OCI-LY7 (cell line): ENCODE data around the gene TMEM59L. TPM values are rescaled to one million over a fixed set of nuclear protein-coding genes. Genes with fewer than 3 reads are reported as not detected.

Source experiments
- BruUV-seq: library from RNA; stranded (reverse); fragments of 400-500 nt; replicated peaks from 2 replicates; lab custom pipeline; 2021; lab: Mats Ljungman, UMichigan
- CTCF ChIA-PET: fragments of 300-600 bp; sonication (Branson Sonifier 250); formaldehyde crosslinking; loops from one replicate; lab custom pipeline; 2022; ENCODE audit warnings: antibody characterized with exemption; ENCODE audit not compliant: unreplicated experiment; lab: Charles Lee
- POLR2A ChIA-PET: fragments of 300-600 bp; sonication (Branson Sonifier 250); formaldehyde crosslinking; loops from one replicate; lab custom pipeline; 2022; ENCODE audit warnings: antibody characterized with exemption; lab: Charles Lee
- DNase-seq: peaks from one replicate; pipeline ENCODE4 v3.0.0-alpha.2; 2015; ENCODE audit warnings: low spot score
- H2AFZ ChIP-seq: fragments of 200-600 bp; sonication (generic), shearing (Covaris generic); 2 replicates; pipeline ENCODE4 v1.6.1; 2014; ENCODE audit warnings: mild to moderate bottlenecking, antibody characterized with exemption, low read length, moderate library complexity
- H3K27ac ChIP-seq: fragments of 200-600 bp; sonication (generic); 2 replicates; pipeline ENCODE4 v1.5.1; 2014; ENCODE audit warnings: mixed run types, low read depth, mild to moderate bottlenecking, moderate library complexity, low read length, inconsistent platforms; ENCODE audit not compliant: poor library complexity, severe bottlenecking
- H3K36me3 ChIP-seq: fragments of 200-600 bp; sonication (generic); 2 replicates; pipeline ENCODE4 v1.6.1; 2014; ENCODE audit warnings: mild to moderate bottlenecking, antibody characterized with exemption, low read length, moderate library complexity, mixed read lengths; ENCODE audit not compliant: insufficient read depth
- H3K4me1 ChIP-seq: fragments of 200-600 bp; sonication (generic); 2 replicates; pipeline ENCODE4 v1.5.1; 2014; ENCODE audit warnings: mild to moderate bottlenecking, low read length; ENCODE audit not compliant: insufficient read depth, poor library complexity, severe bottlenecking
- H3K4me2 ChIP-seq: fragments of 200-600 bp; sonication (generic); 2 replicates; pipeline ENCODE4 v1.6.1; 2014; ENCODE audit warnings: mild to moderate bottlenecking, low read length
- H3K4me3 ChIP-seq: fragments of 200-600 bp; sonication (generic); 2 replicates; pipeline ENCODE4 v1.5.1; 2014; ENCODE audit warnings: mild to moderate bottlenecking, low read depth, low read length; ENCODE audit not compliant: poor library complexity, severe bottlenecking
- H3K79me2 ChIP-seq: fragments of 200-600 bp; sonication (generic); 2 replicates; pipeline ENCODE4 v1.6.1; 2016; ENCODE audit warnings: low read depth, mild to moderate bottlenecking, low read length, moderate library complexity, mixed read lengths; ENCODE audit not compliant: insufficient read depth
- H3K9me2 ChIP-seq: fragments of 200-600 bp; sonication (generic); 2 replicates; pipeline ENCODE4 v1.6.1; 2016; ENCODE audit warnings: mild to moderate bottlenecking, low read length, mixed read lengths; ENCODE audit not compliant: insufficient read depth
- H3K9me3 ChIP-seq: fragments of 200-600 bp; sonication (generic); 2 replicates; pipeline ENCODE4 v1.6.1; 2014; ENCODE audit warnings: mild to moderate bottlenecking, mixed run types, low read length, mixed read lengths
- H4K20me1 ChIP-seq: fragments of 200-600 bp; sonication (generic); 2 replicates; pipeline ENCODE4 v1.6.1; 2014; ENCODE audit warnings: mild to moderate bottlenecking, antibody characterized with exemption, low read length, moderate library complexity, mixed read lengths; ENCODE audit not compliant: insufficient read depth
- EZH2phosphoT487 ChIP-seq: fragments of 200-600 bp; sonication (generic); IDR thresholded peaks from 2 replicates; pipeline ENCODE4 v1.6.1; 2018; ENCODE audit warnings: low read depth, borderline replicate concordance, mild to moderate bottlenecking, mixed run types, antibody characterized with exemption, low read length, moderate library complexity, mixed read lengths
- intact Hi-C: fragments of 100-400 bp; cut with micrococcal nuclease; formaldehyde crosslinking; loops from one replicate; pipeline ENCODE4 v1.10.0; 2022; ENCODE audit not compliant: unreplicated experiment
- total RNA-seq, 2 experiments: library from RNA; depleted of rRNA in 1 of 2; stranded (reverse); fragments of >200 nt in 1 of 2; shearing (Covaris generic) in 1 of 2; gene quantifications; 2 replicates each; pipeline ENCODE4 v1.2.3, GENCODE V29; 2014 to 2022
- TF ChIP-seq, protein P1 (sequence below): fragments of 200-600 bp; sonication (generic); conservative IDR thresholded peaks from 2 replicates; pipeline ENCODE4 v1.5.1; 2014; ENCODE audit warnings: mild to moderate bottlenecking, antibody characterized with exemption, low read length, moderate library complexity, mixed read lengths

TMEM59L gene
- total RNA-seq, 2 experiments from 2014 or later = 0.84 to 1.0 TPM

DNA sequence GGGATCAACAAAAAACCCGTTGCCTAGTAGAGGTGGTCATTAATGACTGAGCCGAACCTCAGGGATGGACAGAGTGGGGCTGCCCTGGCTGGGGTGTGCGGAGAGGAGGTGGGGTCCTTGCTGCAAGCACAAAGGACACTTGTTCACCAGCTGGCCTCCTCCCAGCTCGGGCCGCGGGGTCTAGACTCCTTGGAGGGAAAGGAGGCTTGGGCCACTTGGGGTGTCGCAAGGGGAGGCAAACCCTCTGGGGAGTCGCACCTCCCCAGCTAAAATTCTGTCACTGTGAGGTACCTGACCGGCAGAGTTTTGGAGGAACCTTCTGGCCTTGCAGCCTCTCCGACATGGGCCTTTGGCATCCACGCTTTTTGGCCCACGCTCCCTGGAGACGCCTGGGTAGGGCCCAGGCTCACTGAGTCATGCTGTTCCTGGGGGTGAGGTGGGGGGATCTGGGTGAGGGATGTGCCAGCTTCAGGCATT is 32.4 kb downstream of the TMEM59L start:
- H3K4me3 ChIP-seq = no peak overlapping the region
- no peak for DNase-seq
- no peak overlapping the region for H3K27ac ChIP-seq
- no peak overlapping the region for H3K4me2 ChIP-seq
- no peaks in the 10 kb centered on the region for H3K9me3 ChIP-seq
- no peak overlapping the region for H2AFZ ChIP-seq
- no peaks in the 10 kb centered on the region for H3K9me2 ChIP-seq
- H3K36me3 ChIP-seq = no peaks in the 10 kb centered on the region
- TF ChIP-seq EZH2phosphoT487 = no peak
- TF ChIP-seq, protein P1, sequence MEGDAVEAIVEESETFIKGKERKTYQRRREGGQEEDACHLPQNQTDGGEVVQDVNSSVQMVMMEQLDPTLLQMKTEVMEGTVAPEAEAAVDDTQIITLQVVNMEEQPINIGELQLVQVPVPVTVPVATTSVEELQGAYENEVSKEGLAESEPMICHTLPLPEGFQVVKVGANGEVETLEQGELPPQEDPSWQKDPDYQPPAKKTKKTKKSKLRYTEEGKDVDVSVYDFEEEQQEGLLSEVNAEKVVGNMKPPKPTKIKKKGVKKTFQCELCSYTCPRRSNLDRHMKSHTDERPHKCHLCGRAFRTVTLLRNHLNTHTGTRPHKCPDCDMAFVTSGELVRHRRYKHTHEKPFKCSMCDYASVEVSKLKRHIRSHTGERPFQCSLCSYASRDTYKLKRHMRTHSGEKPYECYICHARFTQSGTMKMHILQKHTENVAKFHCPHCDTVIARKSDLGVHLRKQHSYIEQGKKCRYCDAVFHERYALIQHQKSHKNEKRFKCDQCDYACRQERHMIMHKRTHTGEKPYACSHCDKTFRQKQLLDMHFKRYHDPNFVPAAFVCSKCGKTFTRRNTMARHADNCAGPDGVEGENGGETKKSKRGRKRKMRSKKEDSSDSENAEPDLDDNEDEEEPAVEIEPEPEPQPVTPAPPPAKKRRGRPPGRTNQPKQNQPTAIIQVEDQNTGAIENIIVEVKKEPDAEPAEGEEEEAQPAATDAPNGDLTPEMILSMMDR = no peak
- H3K4me1 ChIP-seq = no peaks in the 10 kb centered on the region
- no peaks in the 10 kb centered on the region for H3K79me2 ChIP-seq
- intact Hi-C loops = no loop called here
- POLR2A ChIA-PET = no interaction called here
- no peaks in the 10 kb centered on the region for H4K20me1 ChIP-seq
- CTCF ChIA-PET = interaction anchor here (0.5 kb wide), 1 partner anchor 10 kb away, joined by 3 read pairs; no protein-coding TSS in a partner anchor
- no TSS peak for BruUV-seq

DNA sequence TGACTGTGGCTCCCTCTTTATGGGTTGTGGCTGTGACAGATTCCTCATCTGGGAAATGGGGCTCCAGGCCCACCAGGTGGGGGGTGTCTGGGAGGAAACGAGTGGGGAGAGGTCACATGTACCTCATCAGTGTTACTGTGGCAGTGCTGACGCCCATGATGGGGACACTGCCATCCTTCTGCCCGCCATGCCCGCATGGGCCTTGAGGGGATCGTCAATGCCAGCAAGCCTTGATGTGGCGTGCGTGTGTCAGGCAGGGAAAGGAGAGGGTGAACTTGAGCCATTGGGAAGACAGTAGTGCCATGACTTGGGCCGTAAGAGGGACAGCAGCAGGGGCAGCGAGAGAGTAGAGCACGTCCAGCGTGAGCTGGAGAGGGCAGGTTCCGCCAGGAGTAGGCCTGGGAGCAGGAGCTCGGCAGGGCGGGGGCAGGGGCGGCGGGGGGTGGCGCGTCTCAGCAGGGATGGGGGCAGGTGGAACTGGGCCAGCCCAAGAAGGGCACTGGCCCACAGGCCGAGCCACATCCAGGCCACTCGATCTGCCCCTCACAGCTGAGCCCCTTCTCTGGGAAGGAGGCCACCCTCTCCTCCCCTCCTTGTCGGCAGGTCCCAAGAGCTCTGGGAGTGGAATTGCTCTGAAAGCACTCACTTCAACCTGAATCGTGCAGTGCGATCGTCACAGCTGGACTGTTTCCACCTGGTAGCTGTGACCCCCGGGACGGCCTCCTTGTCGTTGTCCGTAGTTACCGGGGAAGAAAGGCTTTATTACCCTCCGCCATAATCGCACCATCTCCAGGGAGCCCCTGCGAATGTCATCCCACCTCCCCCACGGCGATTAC is 34.1 kb downstream of the TMEM59L start:
- no peak overlapping the region for H3K4me2 ChIP-seq
- H3K4me1 ChIP-seq = no peaks in the 10 kb centered on the region
- no peaks in the 10 kb centered on the region for H3K79me2 ChIP-seq
- no TSS peak for BruUV-seq
- no peak for TF ChIP-seq EZH2phosphoT487
- TF ChIP-seq, protein P1 = no peak
- H2AFZ ChIP-seq = no peak overlapping the region
- no peaks in the 10 kb centered on the region for H4K20me1 ChIP-seq
- ChIA-PET CTCF (no interaction called here), POLR2A (no interaction called here)
- no peak overlapping the region for H3K4me3 ChIP-seq
- intact Hi-C loops = no loop called here
- no peaks in the 10 kb centered on the region for H3K9me3 ChIP-seq
- no peaks in the 10 kb centered on the region for H3K36me3 ChIP-seq
- no peak overlapping the region for H3K27ac ChIP-seq
- DNase-seq = no peak
- no peaks in the 10 kb centered on the region for H3K9me2 ChIP-seq

DNA sequence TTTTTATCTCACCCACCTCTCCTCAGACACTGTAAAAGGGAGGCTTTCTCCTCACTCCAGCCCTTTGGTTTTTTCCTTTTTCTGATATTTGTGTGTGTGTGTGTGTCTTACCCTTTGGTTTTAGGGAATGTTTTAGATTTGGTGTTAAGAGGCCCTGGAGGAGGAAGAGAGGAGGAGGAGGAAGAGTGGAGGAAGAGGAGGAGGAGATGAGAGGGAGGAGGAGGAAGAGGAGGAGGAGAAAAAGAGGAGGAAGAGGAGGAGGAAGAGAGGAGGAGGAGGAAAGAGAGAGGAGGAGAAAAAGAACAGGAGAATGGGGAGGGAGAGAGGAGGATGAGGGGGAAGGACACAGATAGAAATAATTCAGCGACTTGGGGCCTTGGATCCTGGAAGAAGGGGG is 34.7 kb downstream of the TMEM59L start:
- Histone ChIP-seq H3K79me2 (no peaks in the 10 kb centered on the region), H3K9me3 (no peaks in the 10 kb centered on the region), H3K27ac (no peak overlapping the region), H3K4me3 (no peak overlapping the region), H3K9me2 (no peaks in the 10 kb centered on the region), H4K20me1 (no peaks in the 10 kb centered on the region), H2AFZ (no peak overlapping the region), H3K4me2 (no peak overlapping the region), H3K36me3 (no peaks in the 10 kb centered on the region), H3K4me1 (no peaks in the 10 kb centered on the region)
- no peak for DNase-seq
- no TSS peak for BruUV-seq
- no peak for TF ChIP-seq EZH2phosphoT487
- TF ChIP-seq, protein P1 = no peak
- ChIA-PET CTCF (no interaction called here), POLR2A (no interaction called here)
- intact Hi-C loops = no loop called here
